Ammon's horn (tissue), 1 donor: ENCODE measurements around the gene INTS15.

ENCODE experiments used
- DNase-seq: peaks from one replicate; pipeline ENCODE4 v3.0.0-alpha.2; 2016; ENCODE audit warnings: low spot score

Gene INTS15

GRCh38 chr7:6642861-6643640, 53.2 kb downstream of the INTS15 start:
- DNase-seq, result no peak

- no peak for DNase-seq
Observed at GRCh38 chr7:6643915-6644625, 54.2 kb downstream of the INTS15 start.

- DNase-seq, result no peak
Observed at GRCh38 chr7:6644728-6645127, 54.9 kb downstream of the INTS15 start.

- no peak for DNase-seq
Observed at GRCh38 chr7:6646465-6646864, 56.6 kb downstream of the INTS15 start.

- no peak for DNase-seq
Observed at GRCh38 chr7:6647080-6647479, 57.3 kb downstream of the INTS15 start.

- DNase-seq, result no peak
Observed at GRCh38 chr7:6647541-6647940, 57.7 kb downstream of the INTS15 start.

- no peak for DNase-seq
Observed at GRCh38 chr7:6648066-6648814, 58.4 kb downstream of the INTS15 start.

- DNase-seq, result no peak
Observed at GRCh38 chr7:6648815-6649104, 58.9 kb downstream of the INTS15 start.

- no peak for DNase-seq
Observed at GRCh38 chr7:6649241-6649961, 59.6 kb downstream of the INTS15 start.

GRCh38 chr7:6650086-6650485, 60.3 kb downstream of the INTS15 start:
- DNase-seq, result no peak

GRCh38 chr7:6650521-6651011, 60.7 kb downstream of the INTS15 start:
- DNase-seq, result no peak

GRCh38 chr7:6651851-6652445, 62.1 kb downstream of the INTS15 start:
- DNase-seq, result peak; percentile 1

- no peak for DNase-seq
Observed at GRCh38 chr7:6652446-6653011, 62.7 kb downstream of the INTS15 start.

GRCh38 chr7:6653071-6654003, 63.5 kb downstream of the INTS15 start:
- DNase-seq, result no peak

- DNase-seq, result no peak
Observed at GRCh38 chr7:6654113-6654841, 64.5 kb downstream of the INTS15 start.

GRCh38 chr7:6654842-6655610, 65.2 kb downstream of the INTS15 start:
- no peak for DNase-seq

- DNase-seq, result no peak
Observed at GRCh38 chr7:6655636-6656385, 66.0 kb downstream of the INTS15 start.

GRCh38 chr7:6656413-6656812, 66.6 kb downstream of the INTS15 start:
- no peak for DNase-seq
